ENCODE measurements around the gene CEL. TPM values are rescaled to one million over a fixed set of nuclear protein-coding genes. Genes with fewer than 3 reads are reported as not detected.
"Not testable (repeated sequence)": the region's sequence is repeated elsewhere in the genome, so short reads cannot be mapped to it uniquely, and the experiment has no call there.

Gene CEL
- total RNA-seq, 1 donor from 2014 or later, result 7.7 TPM

- ATAC-seq (no peak), DNase-seq (ENCODE audit: missing footprints) (no peak)
- intact Hi-C loops (cut with DNase I), result no loop called here
Observed at GRCh38 chr9:133074111-133074651, 12.4 kb downstream of the CEL start.

GRCh38 chr9:133075925-133076630, 14.3 kb downstream of the CEL start:
- DNase-seq (ENCODE audit: missing footprints), result no peak
- intact Hi-C loops (cut with DNase I), result no loop called here
- ATAC-seq, result no peak

- DNase-seq (ENCODE audit: missing footprints) (no peak), ATAC-seq (no peak)
- intact Hi-C loops (cut with DNase I), result no loop called here
Observed at GRCh38 chr9:133076691-133077090, 14.9 kb downstream of the CEL start.

GRCh38 chr9:133078486-133078885, 16.7 kb downstream of the CEL start:
- no peak for DNase-seq (ENCODE audit: missing footprints)
- ATAC-seq, result no peak
- intact Hi-C loops (cut with DNase I), result no loop called here

- no peak for DNase-seq (ENCODE audit: missing footprints)
- ATAC-seq, result no peak
- intact Hi-C loops (cut with DNase I), result no loop called here
Observed at GRCh38 chr9:133080161-133080560, 18.4 kb downstream of the CEL start.

- DNase-seq (ENCODE audit: missing footprints); intact Hi-C loops (cut with DNase I): not testable (repeated sequence)
- peak; percentile 43 for ATAC-seq
Observed at GRCh38 chr9:133080786-133081779, 19.3 kb downstream of the CEL start.

- ATAC-seq; intact Hi-C loops (cut with DNase I); DNase-seq (ENCODE audit: missing footprints): not testable (repeated sequence)
Observed at GRCh38 chr9:133081957-133082644, 20.3 kb downstream of the CEL start.

- DNase-seq (ENCODE audit: missing footprints); intact Hi-C loops (cut with DNase I); ATAC-seq: not testable (repeated sequence)
Observed at GRCh38 chr9:133083688-133084087, 21.9 kb downstream of the CEL start.

- intact Hi-C loops (cut with DNase I); ATAC-seq; DNase-seq (ENCODE audit: missing footprints): not testable (repeated sequence)
Observed at GRCh38 chr9:133086212-133086860, 24.6 kb downstream of the CEL start.

GRCh38 chr9:133086894-133087293, 25.1 kb downstream of the CEL start:
- DNase-seq (ENCODE audit: missing footprints) (no peak), ATAC-seq (no peak)
- intact Hi-C loops (cut with DNase I), result no loop called here

- ATAC-seq, result no peak
- intact Hi-C loops (cut with DNase I), result no loop called here
- DNase-seq (ENCODE audit: missing footprints), result no peak
Observed at GRCh38 chr9:133087429-133088145, 25.8 kb downstream of the CEL start.

- intact Hi-C loops (cut with DNase I), result no loop called here
- no peak for DNase-seq (ENCODE audit: missing footprints)
Observed at GRCh38 chr9:133088146-133088750, 26.5 kb downstream of the CEL start.

GRCh38 chr9:133088756-133089155, 27.0 kb downstream of the CEL start:
- ATAC-seq (no peak), DNase-seq (ENCODE audit: missing footprints) (no peak)
- intact Hi-C loops (cut with DNase I), result no loop called here

More at GRCh38 chr9:133088146-133088750, 26.5 kb downstream of the CEL start:
- no peak for ATAC-seq

- intact Hi-C loops (cut with DNase I), result no loop called here
- DNase-seq (ENCODE audit: missing footprints), result no peak
- peak; percentile 25 for ATAC-seq
Observed at GRCh38 chr9:133089271-133089671, 27.5 kb downstream of the CEL start.

- DNase-seq (ENCODE audit: missing footprints), result no peak
- intact Hi-C loops (cut with DNase I), result no loop called here
- peak; percentile 75 for ATAC-seq
Observed at GRCh38 chr9:133090187-133090586, 28.4 kb downstream of the CEL start.

- peak; percentile 4 for ATAC-seq
- DNase-seq (ENCODE audit: missing footprints), result no peak
- intact Hi-C loops (cut with DNase I), result no loop called here
Observed at GRCh38 chr9:133090752-133091385, 29.1 kb downstream of the CEL start.

GRCh38 chr9:133094351-133094750, 32.6 kb downstream of the CEL start:
- DNase-seq (ENCODE audit: missing footprints); ATAC-seq; intact Hi-C loops (cut with DNase I): not testable (repeated sequence)

All from Right ventricle myocardium inferior (tissue), 1 donor.